Ovary (tissue), 3 donors: ENCODE data around the gene GABRB3.

Experiments used
- CTCF ChIP-seq, 3 donors: fragments of 450-650 bp in 2 of 3; fragments of 200-600 bp in 1 of 3; IDR thresholded peaks; one replicate each; pipeline versions ENCODE4 v1.5.1 to v1.8.0; 2016 to 2022; ENCODE audit warnings: antibody characterized with exemption in 3 of 3, mild to moderate bottlenecking in 1 of 3
- POLR2A ChIP-seq: fragments of 450-650 bp; IDR thresholded peaks from one replicate; pipeline ENCODE4 v1.6.1; 2017; ENCODE audit warnings: antibody characterized with exemption, mild to moderate bottlenecking, moderate library complexity
- donor health status: DM: no; HTN: no; CAD: no.

GRCh38 chr15:26773067-26773877, 406 bp upstream of the GABRB3 start:
- TF ChIP-seq CTCF (IDR thresholded peaks at IDR 0.05): no peak
- no peak for TF ChIP-seq POLR2A
